HepG2 (cell line): Measurements from ENCODE around the gene AP2A2. TPM values are rescaled to one million over a fixed set of nuclear protein-coding genes. Genes with fewer than 3 reads are reported as not detected.
A peak's percentile ranks its signal among the peaks of the same experiment; 100 is the strongest.

Source experiments
- ADNP ChIP-seq: sonication (generic); formaldehyde crosslinking; IDR thresholded peaks from 2 replicates; pipeline ENCODE4 v1.4.0; 2020; ENCODE audit warnings: missing genetic modification reagents
- ERF ChIP-seq: IDR thresholded peaks from 2 replicates; pipeline ENCODE4 v1.6.1; 2018; ENCODE audit warnings: missing biosample characterization, missing genetic modification reagents
- HMG20A ChIP-seq: IDR thresholded peaks from 2 replicates; pipeline ENCODE4 v1.6.1; 2016; ENCODE audit warnings: borderline replicate concordance
- HNF4G ChIP-seq, 2 experiments: sonication (generic) in 1 of 2; formaldehyde crosslinking in 1 of 2; IDR thresholded peaks; 2 replicates each; pipeline versions ENCODE4 v1.4.0 to v1.6.1; 2011 to 2020; ENCODE audit warnings: borderline replicate concordance in 2 of 2, low read depth in 2 of 2, mild to moderate bottlenecking in 2 of 2, low read length in 1 of 2, missing genetic modification reagents in 1 of 2, moderate library complexity in 1 of 2
- IRF2 ChIP-seq: IDR thresholded peaks from 2 replicates; pipeline ENCODE4 v1.6.1; 2018; ENCODE audit warnings: missing genetic modification reagents, missing compliant biosample characterization
- KLF15 ChIP-seq: sonication (generic); formaldehyde crosslinking; IDR thresholded peaks from 2 replicates; pipeline ENCODE4 v1.8.1; 2023; ENCODE audit warnings: borderline replicate concordance, mild to moderate bottlenecking, inconsistent platforms, missing genetic modification reagents, mixed read lengths
- NFYC ChIP-seq: IDR thresholded peaks from 2 replicates; pipeline ENCODE4 v1.6.1; 2016; ENCODE audit warnings: missing genetic modification reagents, missing compliant biosample characterization
- ZNF205 ChIP-seq: IDR thresholded peaks from 2 replicates; pipeline ENCODE4 v1.6.1; 2018; ENCODE audit warnings: missing biosample characterization, missing genetic modification reagents
- ZNF3 ChIP-seq: IDR thresholded peaks from 2 replicates; pipeline ENCODE4 v1.7.0; 2017; ENCODE audit warnings: inconsistent platforms
- ZNF580 ChIP-seq: IDR thresholded peaks from 2 replicates; pipeline ENCODE4 v1.6.1; 2016; ENCODE audit warnings: low read depth, borderline replicate concordance
- ZNF75D ChIP-seq: sonication (generic); formaldehyde crosslinking; IDR thresholded peaks from 2 replicates; pipeline ENCODE4 v1.8.1; 2023; ENCODE audit warnings: missing genetic modification reagents, mild to moderate bottlenecking, borderline replicate concordance
- polyA plus RNA-seq, 8 experiments: library from polyadenylated mRNA; depleted of rRNA in 3 of 8; stranded (reverse) in 7 of 8; unstranded in 1 of 8; fragments of >200 nt; fragmentation: Illumina TruSeq in 4 of 8; extraction: Trizol in 4 of 8; gene quantifications; 2 replicates each; pipeline versions ENCODE4 v1.2.1 to v1.2.3, GENCODE V29; 2011 to 2016; ENCODE audit warnings: low read depth in 4 of 8, missing spikeins in 1 of 8, mixed read lengths in 1 of 8; ENCODE audit not compliant: insufficient read depth in 1 of 8
- total RNA-seq, 5 experiments: library from RNA; depleted of rRNA; stranded (reverse); fragments of >200 nt; fragmentation: Illumina TruSeq; extraction: Trizol; gene quantifications; 2 replicates each; pipeline ENCODE4 v1.2.3, GENCODE V29; 2016; ENCODE audit warnings: low read depth in 1 of 5
- TF ChIP-seq, protein P1 (sequence below): sonication (generic); formaldehyde crosslinking; IDR thresholded peaks from 2 replicates; pipeline ENCODE4 v1.4.0; 2020; ENCODE audit warnings: missing genetic modification reagents, borderline replicate concordance
- TF ChIP-seq, protein P2 (sequence below): fragments of 450-650 bp; IDR thresholded peaks from 2 replicates; pipeline ENCODE4 v1.6.1; 2017; ENCODE audit warnings: mild to moderate bottlenecking
- TF ChIP-seq, protein P3 (sequence below): sonication (generic); formaldehyde crosslinking; IDR thresholded peaks from 2 replicates; pipeline ENCODE4 v1.8.0; 2022; ENCODE audit warnings: low read depth, missing genetic modification reagents

Gene AP2A2
- total and polyA plus RNA-seq, 2 of the 13 experiments (the other 11 are each of a cell fraction or from before 2014, with no cell fraction given) = 25.7 to 75.7 TPM

- TF ChIP-seq, protein P1, sequence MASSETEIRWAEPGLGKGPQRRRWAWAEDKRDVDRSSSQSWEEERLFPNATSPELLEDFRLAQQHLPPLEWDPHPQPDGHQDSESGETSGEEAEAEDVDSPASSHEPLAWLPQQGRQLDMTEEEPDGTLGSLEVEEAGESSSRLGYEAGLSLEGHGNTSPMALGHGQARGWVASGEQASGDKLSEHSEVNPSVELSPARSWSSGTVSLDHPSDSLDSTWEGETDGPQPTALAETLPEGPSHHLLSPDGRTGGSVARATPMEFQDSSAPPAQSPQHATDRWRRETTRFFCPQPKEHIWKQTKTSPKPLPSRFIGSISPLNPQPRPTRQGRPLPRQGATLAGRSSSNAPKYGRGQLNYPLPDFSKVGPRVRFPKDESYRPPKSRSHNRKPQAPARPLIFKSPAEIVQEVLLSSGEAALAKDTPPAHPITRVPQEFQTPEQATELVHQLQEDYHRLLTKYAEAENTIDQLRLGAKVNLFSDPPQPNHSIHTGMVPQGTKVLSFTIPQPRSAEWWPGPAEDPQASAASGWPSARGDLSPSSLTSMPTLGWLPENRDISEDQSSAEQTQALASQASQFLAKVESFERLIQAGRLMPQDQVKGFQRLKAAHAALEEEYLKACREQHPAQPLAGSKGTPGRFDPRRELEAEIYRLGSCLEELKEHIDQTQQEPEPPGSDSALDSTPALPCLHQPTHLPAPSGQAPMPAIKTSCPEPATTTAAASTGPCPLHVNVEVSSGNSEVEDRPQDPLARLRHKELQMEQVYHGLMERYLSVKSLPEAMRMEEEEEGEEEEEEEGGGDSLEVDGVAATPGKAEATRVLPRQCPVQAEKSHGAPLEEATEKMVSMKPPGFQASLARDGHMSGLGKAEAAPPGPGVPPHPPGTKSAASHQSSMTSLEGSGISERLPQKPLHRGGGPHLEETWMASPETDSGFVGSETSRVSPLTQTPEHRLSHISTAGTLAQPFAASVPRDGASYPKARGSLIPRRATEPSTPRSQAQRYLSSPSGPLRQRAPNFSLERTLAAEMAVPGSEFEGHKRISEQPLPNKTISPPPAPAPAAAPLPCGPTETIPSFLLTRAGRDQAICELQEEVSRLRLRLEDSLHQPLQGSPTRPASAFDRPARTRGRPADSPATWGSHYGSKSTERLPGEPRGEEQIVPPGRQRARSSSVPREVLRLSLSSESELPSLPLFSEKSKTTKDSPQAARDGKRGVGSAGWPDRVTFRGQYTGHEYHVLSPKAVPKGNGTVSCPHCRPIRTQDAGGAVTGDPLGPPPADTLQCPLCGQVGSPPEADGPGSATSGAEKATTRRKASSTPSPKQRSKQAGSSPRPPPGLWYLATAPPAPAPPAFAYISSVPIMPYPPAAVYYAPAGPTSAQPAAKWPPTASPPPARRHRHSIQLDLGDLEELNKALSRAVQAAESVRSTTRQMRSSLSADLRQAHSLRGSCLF (CRISPR knock-in tag) = no peak
- TF ChIP-seq ZNF3 (CRISPR knock-in tag) (no peak), KLF15 (no peak), ZNF205 (no peak), ZNF75D (no peak), ERF (CRISPR knock-in tag) (peak; percentile 85), ZNF580 (peak; percentile 40; the same call in 1 of the 2 replicates), IRF2 (no peak), HNF4G (IDR thresholded peaks at IDR 0.05; ENCODE audit: borderline replicate concordance, low read depth, low read length) (no peak), HNF4G (CRISPR knock-in tag; IDR thresholded peaks at IDR 0.05; ENCODE audit: borderline replicate concordance, low read depth) (no peak; the same call in 1 of the 2 replicates), NFYC (CRISPR knock-in tag) (no peak), ADNP (CRISPR knock-in tag) (no peak), HMG20A (CRISPR knock-in tag) (peak; percentile 50; the same call in 1 of the 2 replicates)
- TF ChIP-seq, protein P2, sequence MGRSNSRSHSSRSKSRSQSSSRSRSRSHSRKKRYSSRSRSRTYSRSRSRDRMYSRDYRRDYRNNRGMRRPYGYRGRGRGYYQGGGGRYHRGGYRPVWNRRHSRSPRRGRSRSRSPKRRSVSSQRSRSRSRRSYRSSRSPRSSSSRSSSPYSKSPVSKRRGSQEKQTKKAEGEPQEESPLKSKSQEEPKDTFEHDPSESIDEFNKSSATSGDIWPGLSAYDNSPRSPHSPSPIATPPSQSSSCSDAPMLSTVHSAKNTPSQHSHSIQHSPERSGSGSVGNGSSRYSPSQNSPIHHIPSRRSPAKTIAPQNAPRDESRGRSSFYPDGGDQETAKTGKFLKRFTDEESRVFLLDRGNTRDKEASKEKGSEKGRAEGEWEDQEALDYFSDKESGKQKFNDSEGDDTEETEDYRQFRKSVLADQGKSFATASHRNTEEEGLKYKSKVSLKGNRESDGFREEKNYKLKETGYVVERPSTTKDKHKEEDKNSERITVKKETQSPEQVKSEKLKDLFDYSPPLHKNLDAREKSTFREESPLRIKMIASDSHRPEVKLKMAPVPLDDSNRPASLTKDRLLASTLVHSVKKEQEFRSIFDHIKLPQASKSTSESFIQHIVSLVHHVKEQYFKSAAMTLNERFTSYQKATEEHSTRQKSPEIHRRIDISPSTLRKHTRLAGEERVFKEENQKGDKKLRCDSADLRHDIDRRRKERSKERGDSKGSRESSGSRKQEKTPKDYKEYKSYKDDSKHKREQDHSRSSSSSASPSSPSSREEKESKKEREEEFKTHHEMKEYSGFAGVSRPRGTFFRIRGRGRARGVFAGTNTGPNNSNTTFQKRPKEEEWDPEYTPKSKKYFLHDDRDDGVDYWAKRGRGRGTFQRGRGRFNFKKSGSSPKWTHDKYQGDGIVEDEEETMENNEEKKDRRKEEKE = no peak
- TF ChIP-seq, protein P3, sequence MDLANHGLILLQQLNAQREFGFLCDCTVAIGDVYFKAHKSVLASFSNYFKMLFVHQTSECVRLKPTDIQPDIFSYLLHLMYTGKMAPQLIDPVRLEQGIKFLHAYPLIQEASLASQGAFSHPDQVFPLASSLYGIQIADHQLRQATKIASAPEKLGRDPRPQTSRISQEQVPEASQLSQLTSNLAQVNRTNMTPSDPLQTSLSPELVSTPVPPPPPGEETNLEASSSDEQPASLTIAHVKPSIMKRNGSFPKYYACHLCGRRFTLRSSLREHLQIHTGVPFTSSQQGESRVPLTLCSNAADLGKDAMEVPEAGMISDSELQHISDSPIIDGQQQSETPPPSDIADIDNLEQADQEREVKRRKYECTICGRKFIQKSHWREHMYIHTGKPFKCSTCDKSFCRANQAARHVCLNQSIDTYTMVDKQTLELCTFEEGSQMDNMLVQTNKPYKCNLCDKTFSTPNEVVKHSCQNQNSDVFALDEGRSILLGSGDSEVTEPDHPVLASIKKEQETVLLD = no peak; the same call in 1 of the 2 replicates
Observed at GRCh38 chr11:914747-915501, 10.7 kb upstream of the AP2A2 start (continued).
